ENCODE measurements around the gene PYGM. TPM values are rescaled to one million over a fixed set of nuclear protein-coding genes. Genes with fewer than 3 reads are reported as not detected.

PYGM gene
- total RNA-seq, 1 donor from 2014 or later: 4.0 TPM

- intact Hi-C loops (cut with micrococcal nuclease): loop anchor here (2.0 to 10.0 kb wide), 4 partner anchors 69 to 497 kb away; partner anchors contain the start of genes CATSPERZ, EHD1, ESRRA and FKBP2
These were observed 17.5 kb downstream of the PYGM start for GRCh38 chr11:64742087-64742888.

GRCh38 chr11:64741375-64742086 lies 18.2 kb downstream of the PYGM start:
- intact Hi-C loops (cut with micrococcal nuclease): loop anchor here (2.0 to 10.0 kb wide), 4 partner anchors 69 to 497 kb away; partner anchors contain the start of genes CATSPERZ, EHD1, ESRRA and FKBP2

- intact Hi-C loops (cut with micrococcal nuclease): loop anchor here (10.0 kb wide), 3 partner anchors 135 to 495 kb away; partner anchors contain the start of genes CATSPERZ, EHD1, ESRRA and FKBP2
These were observed 19.9 kb downstream of the PYGM start for GRCh38 chr11:64739871-64740270.

GRCh38 chr11:64736654-64737053 lies 23.1 kb downstream of the PYGM start:
- intact Hi-C loops (cut with micrococcal nuclease): no loop called here

- intact Hi-C loops (cut with micrococcal nuclease): no loop called here
These were observed 24.0 kb downstream of the PYGM start for GRCh38 chr11:64735725-64736259.

- intact Hi-C loops (cut with micrococcal nuclease): no loop called here
These were observed 24.7 kb downstream of the PYGM start for GRCh38 chr11:64734811-64735724.

GRCh38 chr11:64731601-64732000 lies 28.2 kb downstream of the PYGM start:
- intact Hi-C loops (cut with micrococcal nuclease): no loop called here

GRCh38 chr11:64729851-64730382 lies 29.9 kb downstream of the PYGM start:
- intact Hi-C loops (cut with micrococcal nuclease): no loop called here

GRCh38 chr11:64728757-64729365 lies 30.9 kb downstream of the PYGM start:
- intact Hi-C loops (cut with micrococcal nuclease): no loop called here

GRCh38 chr11:64726867-64727530 lies 32.8 kb downstream of the PYGM start:
- intact Hi-C loops (cut with micrococcal nuclease): no loop called here

- intact Hi-C loops (cut with micrococcal nuclease): no loop called here
These were observed 33.5 kb downstream of the PYGM start for GRCh38 chr11:64726211-64726641.

GRCh38 chr11:64724863-64725532 lies 34.8 kb downstream of the PYGM start:
- intact Hi-C loops (cut with micrococcal nuclease): no loop called here

- intact Hi-C loops (cut with micrococcal nuclease): loop anchor here (1.0 kb wide), 1 partner anchor 36 kb away; no protein-coding TSS in a partner anchor
These were observed 35.6 kb downstream of the PYGM start for GRCh38 chr11:64723907-64724862.

GRCh38 chr11:64723117-64723906 lies 36.5 kb downstream of the PYGM start, which contains the start of gene NRXN2:
NRXN2 (minus strand) TSS chr11:64723197; CDS start chr11:64713699, 9,498 bp downstream.
- intact Hi-C loops (cut with micrococcal nuclease): loop anchor here (1.0 kb wide), 1 partner anchor 35 kb away; no protein-coding TSS in a partner anchor

- intact Hi-C loops (cut with micrococcal nuclease): loop anchor here (1.0 kb wide), 1 partner anchor 34 kb away; no protein-coding TSS in a partner anchor
These were observed 37.4 kb downstream of the PYGM start for GRCh38 chr11:64722141-64723065.

- intact Hi-C loops (cut with micrococcal nuclease): no loop called here
These were observed 38.4 kb downstream of the PYGM start for GRCh38 chr11:64721359-64721699.
